Renal cortex interstitium (tissue), 11 donors: ENCODE measurements around the gene TINAG. TPM values are rescaled to one million over a fixed set of nuclear protein-coding genes. Genes with fewer than 3 reads are reported as not detected.

Experiments
- DNase-seq, 11 donors: peaks; one replicate each; pipeline ENCODE4 v3.0.0-alpha.2; 2013; ENCODE audit warnings: low read depth in 9 of 11, low spot score in 4 of 11; ENCODE audit errors: extremely low read depth in 1 of 11
- polyA plus RNA-seq, 3 donors: library from polyadenylated mRNA; unstranded; fragments of 120-200 nt; gene quantifications; one replicate each; pipeline ENCODE4 v1.2.1, GENCODE V29; 2013; ENCODE audit not compliant: insufficient read length in 3 of 3

The TINAG gene
- polyA plus RNA-seq, 3 donors = 24.3 to 30.0 (median 26.3) TPM

GRCh38 chr6:54390362-54390761 lies 82.1 kb downstream of the TINAG start:
- no peak for DNase-seq

- no peak for DNase-seq
Observed at GRCh38 chr6:54391577-54391976, 83.3 kb downstream of the TINAG start.

- no peak for DNase-seq
Observed at GRCh38 chr6:54403096-54403495, 94.9 kb downstream of the TINAG start.

GRCh38 chr6:54404791-54405190 lies 96.5 kb downstream of the TINAG start:
- DNase-seq = no peak

GRCh38 chr6:54411767-54412166 lies 103.5 kb downstream of the TINAG start:
- no peak for DNase-seq

GRCh38 chr6:54415517-54415916 lies 107.3 kb downstream of the TINAG start:
- no peak for DNase-seq

- no peak for DNase-seq
Observed at GRCh38 chr6:54419885-54420284, 111.6 kb downstream of the TINAG start.

GRCh38 chr6:54426995-54427394 lies 118.8 kb downstream of the TINAG start:
- no peak for DNase-seq

GRCh38 chr6:54427396-54427937 lies 119.2 kb downstream of the TINAG start:
- DNase-seq = no peak

- DNase-seq = peak in 2 of 11 donors; percentile 5 to 13
Observed at GRCh38 chr6:54428431-54428830, 120.2 kb downstream of the TINAG start.

- no peak for DNase-seq
Observed at GRCh38 chr6:54431466-54431865, 123.2 kb downstream of the TINAG start.

Other genes starting within 250 kb of the TINAG start
- gene MLIP, start 197.0 kb upstream of the TINAG start, polyA plus RNA-seq = 1 to 10 TPM in 1 of 3 donors, under 1 TPM in 2; 0.48 to 1.2 (median 0.52) TPM